DOHH2 (cell line): ENCODE results near the gene TPO.

Source experiments
- EZH2phosphoT487 ChIP-seq: fragments of 200-600 bp; sonication (generic); IDR thresholded peaks from 2 replicates; pipeline ENCODE4 v1.6.1; 2017; ENCODE audit warnings: borderline replicate concordance, mild to moderate bottlenecking, antibody characterized with exemption, low read length, moderate library complexity, mixed read lengths
- TF ChIP-seq, protein P1 (sequence below): fragments of 200-600 bp; sonication (generic); IDR thresholded peaks from one replicate; pipeline ENCODE4 v1.5.1; 2014; ENCODE audit warnings: antibody characterized with exemption, mild to moderate bottlenecking, low read depth, low read length; ENCODE audit not compliant: poor library complexity, severe bottlenecking

DNA sequence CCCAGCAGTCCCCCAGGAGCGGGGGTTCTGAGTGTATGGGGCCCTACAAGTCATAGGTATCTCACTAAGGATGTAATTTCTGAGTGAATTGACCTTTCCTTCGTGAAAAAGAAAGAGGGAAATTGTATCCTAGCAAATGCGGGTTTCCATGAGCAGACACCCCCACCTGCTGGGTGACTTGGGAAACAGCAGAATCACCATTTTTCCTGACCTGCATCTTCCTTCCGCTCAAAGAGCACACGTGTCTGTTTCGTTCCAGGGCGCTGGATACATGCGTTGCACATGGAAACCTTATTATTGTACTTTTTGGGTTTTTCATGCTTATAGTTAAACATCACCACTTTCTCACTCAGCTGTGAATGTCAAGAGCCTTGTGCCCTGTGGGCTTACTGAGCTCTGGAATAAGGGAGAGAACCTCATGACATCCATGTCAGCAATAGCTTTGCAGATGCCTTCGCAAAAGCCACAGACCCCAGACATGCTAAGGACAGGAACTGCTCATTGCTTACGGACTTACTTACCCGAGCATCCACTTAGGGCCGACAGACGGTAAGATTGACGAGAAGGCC, 132.8 kb downstream of the TPO start:
- TF ChIP-seq, protein P1, sequence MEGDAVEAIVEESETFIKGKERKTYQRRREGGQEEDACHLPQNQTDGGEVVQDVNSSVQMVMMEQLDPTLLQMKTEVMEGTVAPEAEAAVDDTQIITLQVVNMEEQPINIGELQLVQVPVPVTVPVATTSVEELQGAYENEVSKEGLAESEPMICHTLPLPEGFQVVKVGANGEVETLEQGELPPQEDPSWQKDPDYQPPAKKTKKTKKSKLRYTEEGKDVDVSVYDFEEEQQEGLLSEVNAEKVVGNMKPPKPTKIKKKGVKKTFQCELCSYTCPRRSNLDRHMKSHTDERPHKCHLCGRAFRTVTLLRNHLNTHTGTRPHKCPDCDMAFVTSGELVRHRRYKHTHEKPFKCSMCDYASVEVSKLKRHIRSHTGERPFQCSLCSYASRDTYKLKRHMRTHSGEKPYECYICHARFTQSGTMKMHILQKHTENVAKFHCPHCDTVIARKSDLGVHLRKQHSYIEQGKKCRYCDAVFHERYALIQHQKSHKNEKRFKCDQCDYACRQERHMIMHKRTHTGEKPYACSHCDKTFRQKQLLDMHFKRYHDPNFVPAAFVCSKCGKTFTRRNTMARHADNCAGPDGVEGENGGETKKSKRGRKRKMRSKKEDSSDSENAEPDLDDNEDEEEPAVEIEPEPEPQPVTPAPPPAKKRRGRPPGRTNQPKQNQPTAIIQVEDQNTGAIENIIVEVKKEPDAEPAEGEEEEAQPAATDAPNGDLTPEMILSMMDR, result peak; percentile 61
- no peak for TF ChIP-seq EZH2phosphoT487
